Endothelial cell of umbilical vein (primary cell): ENCODE data around the gene KCNQ5. TPM values are rescaled to one million over a fixed set of nuclear protein-coding genes. Genes with fewer than 3 reads are reported as not detected.

Experiments
- BruUV-seq: library from RNA; stranded (reverse); fragments of 400-500 nt; replicated peaks from 2 replicates; lab custom pipeline; 2021; lab: Mats Ljungman, UMichigan
- CTCF ChIA-PET: fragments of 300-600, 350-600 bp; sonication (Branson Sonifier 250); formaldehyde crosslinking; loops from one replicate; lab custom pipeline; 2021; ENCODE audit warnings: antibody characterized with exemption, inconsistent platforms; lab: Charles Lee
- POLR2A ChIA-PET: fragments of 300-600, 350-600 bp; sonication (Branson Sonifier 250); formaldehyde crosslinking; loops from one replicate; lab custom pipeline; 2021; ENCODE audit warnings: antibody characterized with exemption, inconsistent platforms; lab: Charles Lee
- DNase-seq: peaks from one replicate; pipeline ENCODE4 v3.0.0-alpha.2; 2011; ENCODE audit warnings: low read depth, low spot score
- FAIRE-seq: peaks from 2 replicates; lab custom pipeline; 2011; peaks lifted over from hg19 to GRCh38; lab: Jason Lieb, UNC
- H2AFZ ChIP-seq: 2 replicates; pipeline ENCODE4 v1.6.0; 2012; ENCODE audit warnings: low read depth, low read length, control low read depth, inconsistent platforms
- H3K27ac ChIP-seq: 2 replicates; pipeline ENCODE4 v1.5.1; 2011; ENCODE audit warnings: low read depth, mild to moderate bottlenecking, control low read depth, low read length, moderate library complexity; ENCODE audit not compliant: insufficient read depth
- H3K27me3 ChIP-seq, 2 experiments: 2 replicates each; pipeline versions ENCODE4 v1.6.0 to v1.6.1; 2011; ENCODE audit warnings: low read length in 2 of 2, mixed read lengths in 1 of 2; ENCODE audit not compliant: control insufficient read depth in 2 of 2, insufficient read depth in 2 of 2
- H3K36me3 ChIP-seq, 2 experiments: 2 replicates in 1 of 2; 3 replicates in 1 of 2; pipeline ENCODE4 v1.5.1; 2011; ENCODE audit warnings: low read length in 2 of 2, mild to moderate bottlenecking in 1 of 2, moderate library complexity in 1 of 2; ENCODE audit not compliant: control insufficient read depth in 2 of 2, insufficient read depth in 2 of 2; ENCODE audit errors: extremely low read depth in 1 of 2
- H3K4me1 ChIP-seq: 3 replicates; pipeline ENCODE4 v1.5.1; 2011; ENCODE audit warnings: mild to moderate bottlenecking, low read length; ENCODE audit not compliant: control insufficient read depth, insufficient read depth; ENCODE audit errors: extremely low read depth
- H3K4me2 ChIP-seq: 2 replicates; pipeline ENCODE4 v1.6.1; 2011; ENCODE audit warnings: low read length, control low read depth, mixed read lengths; ENCODE audit not compliant: insufficient read depth
- H3K4me3 ChIP-seq, 3 experiments: fragments of 200-600 bp in 1 of 3; sonication (generic), shearing (Covaris generic) in 1 of 3; replicated peaks in 1 of 3; 2 replicates each; pipeline ENCODE4 v1.5.1; 2011 to 2016; ENCODE audit warnings: control low read depth in 3 of 3, low read length in 3 of 3, mild to moderate bottlenecking in 2 of 3, inconsistent platforms in 1 of 3, low read depth in 1 of 3, moderate library complexity in 1 of 3; ENCODE audit not compliant: insufficient read depth in 1 of 3
- H3K79me2 ChIP-seq: 2 replicates; pipeline ENCODE4 v1.6.0; 2012; ENCODE audit warnings: low read length, inconsistent platforms; ENCODE audit not compliant: control insufficient read depth, insufficient read depth
- H3K9ac ChIP-seq: replicated peaks from 2 replicates; pipeline ENCODE3; 2011; ENCODE audit warnings: low read length, control low read depth; ENCODE audit not compliant: insufficient read depth; ENCODE audit errors: extremely low read depth
- H3K9me1 ChIP-seq: replicated peaks from 3 replicates; pipeline ENCODE4 v1.6.0; 2011; ENCODE audit warnings: mild to moderate bottlenecking, low read length; ENCODE audit not compliant: control insufficient read depth, insufficient read depth; ENCODE audit errors: extremely low read depth
- H3K9me3 ChIP-seq: replicated peaks from 2 replicates; pipeline ENCODE4 v1.5.1; 2012; ENCODE audit warnings: low read length, inconsistent platforms; ENCODE audit not compliant: control insufficient read depth, insufficient read depth
- H4K20me1 ChIP-seq: replicated peaks from 2 replicates; pipeline ENCODE3; 2011; ENCODE audit warnings: mild to moderate bottlenecking, low read length; ENCODE audit not compliant: control insufficient read depth, insufficient read depth; ENCODE audit errors: extremely low read depth
- EZH2 ChIP-seq: IDR thresholded peaks from 2 replicates; pipeline ENCODE4 v1.6.1; 2012; ENCODE audit warnings: borderline replicate concordance, low read depth, mild to moderate bottlenecking, moderate library complexity, low read length, inconsistent platforms; ENCODE audit not compliant: severe bottlenecking
- FOS ChIP-seq: IDR thresholded peaks from 2 replicates; pipeline ENCODE4 v1.6.1; 2011; ENCODE audit warnings: mild to moderate bottlenecking, low read length, moderate library complexity, borderline replicate concordance; ENCODE audit not compliant: insufficient read depth
- GATA2 ChIP-seq: IDR thresholded peaks from 2 replicates; pipeline ENCODE4 v1.7.0; 2011; ENCODE audit warnings: low read depth, mild to moderate bottlenecking, moderate library complexity, mixed read lengths, low read length; ENCODE audit not compliant: insufficient read length, insufficient read depth
- JUN ChIP-seq: IDR thresholded peaks from 2 replicates; pipeline ENCODE4 v1.6.1; 2011; ENCODE audit warnings: borderline replicate concordance, low read depth; ENCODE audit not compliant: insufficient read length, insufficient read depth
- MYC ChIP-seq: IDR thresholded peaks from one replicate; pipeline ENCODE4 v1.6.1; 2011; ENCODE audit warnings: mild to moderate bottlenecking, low read depth, low read length
- POLR2A ChIP-seq: IDR thresholded peaks from 2 replicates; pipeline ENCODE4 v1.6.1; 2012; ENCODE audit warnings: low read depth, mild to moderate bottlenecking, control low read depth, low read length
- POLR2AphosphoS5 ChIP-seq: IDR thresholded peaks from 2 replicates; pipeline ENCODE4 v1.6.1; 2012; ENCODE audit warnings: low read depth, mild to moderate bottlenecking, control low read depth, low read length, moderate library complexity; ENCODE audit not compliant: insufficient read depth
- dilution Hi-C: fragments of 300-500 bp; cut with MboI; formaldehyde crosslinking; loops from one replicate; pipeline ENCODE4 v1.15.0; 2019; ENCODE audit warnings: low sequenced_read_pairs; ENCODE audit not compliant: extremely low pct_ligation_motif_present
- intact Hi-C: fragments of 100-400 bp; cut with micrococcal nuclease; formaldehyde crosslinking; loops from one replicate; pipeline ENCODE4 v1.10.0; 2022
- polyA plus RNA-seq, 4 experiments: library from polyadenylated mRNA; depleted of rRNA in 3 of 4; stranded (reverse) in 3 of 4; unstranded in 1 of 4; fragments of >200 nt; gene quantifications; 2 replicates each; pipeline versions ENCODE4 v1.2.1 to v1.2.3, GENCODE V29; 2011 to 2012; ENCODE audit warnings: missing spikeins in 1 of 4
- total RNA-seq: library from RNA; stranded (reverse); gene quantifications from 2 replicates; pipeline ENCODE4 v1.2.3, GENCODE V29; 2021
- TF ChIP-seq, protein P1 (sequence below): IDR thresholded peaks from 2 replicates; pipeline ENCODE4 v1.6.1; 2011; ENCODE audit not compliant: insufficient read depth, insufficient read length
- TF ChIP-seq, protein P2 (sequence below), 2 donors: IDR thresholded peaks; 1 replicate in 1 of 2; 2 replicates in 1 of 2; pipeline ENCODE4 v1.5.1; 2011; ENCODE audit warnings: low read length in 2 of 2, mild to moderate bottlenecking in 2 of 2, moderate library complexity in 2 of 2, control low read depth in 1 of 2, inconsistent platforms in 1 of 2, low read depth in 1 of 2; ENCODE audit not compliant: insufficient read depth in 1 of 2; ENCODE audit errors: extremely low read depth in 1 of 2

KCNQ5 gene
- total and polyA plus RNA-seq, 2 donors (not counting 3 experiments of a cell fraction or from before 2014, with no cell fraction given), result 0.22 TPM; not detected in 1

DNA sequence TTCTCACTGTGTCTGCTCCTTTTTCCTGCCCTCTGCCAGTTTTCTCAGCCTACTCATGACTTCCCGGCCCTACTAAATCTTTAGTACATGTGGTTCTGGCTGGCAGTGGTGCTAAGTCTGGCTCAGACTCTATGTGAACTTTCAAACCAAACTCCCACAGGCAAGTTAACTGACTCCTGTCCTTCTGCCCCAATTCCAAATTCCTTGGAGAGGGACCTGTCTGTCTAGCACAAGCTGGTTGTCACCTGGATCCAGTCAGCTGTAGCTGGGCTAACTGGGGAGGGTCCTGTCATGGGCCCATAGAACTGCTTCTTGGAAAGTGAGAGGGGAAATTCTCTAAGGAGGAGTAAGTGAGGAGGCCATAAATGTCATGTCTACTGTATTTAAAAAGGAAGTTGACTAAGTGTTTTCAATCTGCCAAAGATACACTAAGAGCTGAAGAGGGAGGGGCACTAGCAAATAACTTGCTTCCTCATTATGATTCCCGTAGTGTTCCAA, 240.1 kb downstream of the KCNQ5 start:
- intact Hi-C loops (loop anchor here (1.0 kb wide), 1 partner anchor 91 kb away; no protein-coding TSS in a partner anchor), dilution Hi-C loops (no loop called here)
- DNase-seq, result peak; percentile 88
- H2AFZ ChIP-seq, result peak overlapping the region; percentile 97
- peaks cover 31% of the 10 kb centered on the region for H3K4me1 ChIP-seq
- POLR2A ChIA-PET, result no interaction called here
- no peaks in the 10 kb centered on the region for H3K9me3 ChIP-seq
- no peak for TF ChIP-seq MYC
- no peak for TF ChIP-seq EZH2
- TF ChIP-seq JUN, result peak; percentile 22
- TF ChIP-seq, protein P1, sequence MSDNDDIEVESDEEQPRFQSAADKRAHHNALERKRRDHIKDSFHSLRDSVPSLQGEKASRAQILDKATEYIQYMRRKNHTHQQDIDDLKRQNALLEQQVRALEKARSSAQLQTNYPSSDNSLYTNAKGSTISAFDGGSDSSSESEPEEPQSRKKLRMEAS, result no peak
- no peak for TF ChIP-seq GATA2
- TF ChIP-seq, protein P2, sequence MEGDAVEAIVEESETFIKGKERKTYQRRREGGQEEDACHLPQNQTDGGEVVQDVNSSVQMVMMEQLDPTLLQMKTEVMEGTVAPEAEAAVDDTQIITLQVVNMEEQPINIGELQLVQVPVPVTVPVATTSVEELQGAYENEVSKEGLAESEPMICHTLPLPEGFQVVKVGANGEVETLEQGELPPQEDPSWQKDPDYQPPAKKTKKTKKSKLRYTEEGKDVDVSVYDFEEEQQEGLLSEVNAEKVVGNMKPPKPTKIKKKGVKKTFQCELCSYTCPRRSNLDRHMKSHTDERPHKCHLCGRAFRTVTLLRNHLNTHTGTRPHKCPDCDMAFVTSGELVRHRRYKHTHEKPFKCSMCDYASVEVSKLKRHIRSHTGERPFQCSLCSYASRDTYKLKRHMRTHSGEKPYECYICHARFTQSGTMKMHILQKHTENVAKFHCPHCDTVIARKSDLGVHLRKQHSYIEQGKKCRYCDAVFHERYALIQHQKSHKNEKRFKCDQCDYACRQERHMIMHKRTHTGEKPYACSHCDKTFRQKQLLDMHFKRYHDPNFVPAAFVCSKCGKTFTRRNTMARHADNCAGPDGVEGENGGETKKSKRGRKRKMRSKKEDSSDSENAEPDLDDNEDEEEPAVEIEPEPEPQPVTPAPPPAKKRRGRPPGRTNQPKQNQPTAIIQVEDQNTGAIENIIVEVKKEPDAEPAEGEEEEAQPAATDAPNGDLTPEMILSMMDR (IDR thresholded peaks at IDR 0.05; ENCODE audit: extremely low read depth in 1 of 2, insufficient read depth in 1 of 2, low read depth in 1 of 2, low read length in 2 of 2), result no peak
- no peak for TF ChIP-seq POLR2A
- peak; percentile 73 for TF ChIP-seq FOS
- TF ChIP-seq POLR2AphosphoS5, result peak; percentile 38
- no peaks in the 10 kb centered on the region for H4K20me1 ChIP-seq
- CTCF ChIA-PET, result interaction anchor here (0.6 to 1.0 kb wide), 3 partner anchors 12 to 107 kb away, joined by 3 to 4 read pairs (median 3); no protein-coding TSS in a partner anchor
- H3K9ac ChIP-seq, result peak overlapping the region; percentile 54
- no peaks in the 10 kb centered on the region for H3K79me2 ChIP-seq
- H3K4me2 ChIP-seq, result peak overlapping the region; percentile 85
- no peaks in the 10 kb centered on the region for H3K36me3 ChIP-seq
- TSS peak; percentile 86 for BruUV-seq
- no peak overlapping the region for H3K4me3 ChIP-seq
- FAIRE-seq, result peak; percentile 70
- H3K27ac ChIP-seq, result peak overlapping the region; percentile 96
- H3K9me1 ChIP-seq, result no peaks in the 10 kb centered on the region
- H3K27me3 ChIP-seq, result no peaks in the 10 kb centered on the region
